HFFc6 (cell line): ENCODE results near the gene RTRAF. TPM values are rescaled to one million over a fixed set of nuclear protein-coding genes. Genes with fewer than 3 reads are reported as not detected.

Experiments used
- DNase-seq: peaks from one replicate; pipeline ENCODE4 v3.0.0-alpha.2; 2018
- H3K27ac Mint-ChIP-seq: 2 replicates; pipeline ENCODE4 v1.8.0; 2020; ENCODE audit warnings: mild to moderate bottlenecking, mixed read lengths
- H3K27me3 Mint-ChIP-seq: 2 replicates; pipeline ENCODE4 v1.8.0; 2021; ENCODE audit warnings: mild to moderate bottlenecking, moderate library complexity, mixed read lengths; ENCODE audit not compliant: insufficient read depth
- H3K36me3 Mint-ChIP-seq: 2 replicates; pipeline ENCODE4 v1.8.0; 2021; ENCODE audit warnings: low read depth, mixed read lengths
- H3K4me1 Mint-ChIP-seq: 2 replicates; pipeline ENCODE4 v1.8.0; 2020; ENCODE audit warnings: low read depth, mixed read lengths
- H3K4me3 Mint-ChIP-seq: 2 replicates; pipeline ENCODE4 v1.8.0; 2020; ENCODE audit warnings: mild to moderate bottlenecking, moderate library complexity, mixed read lengths
- H3K9me3 Mint-ChIP-seq: 2 replicates; pipeline ENCODE4 v1.8.0; 2020; ENCODE audit warnings: mild to moderate bottlenecking, mixed read lengths
- total RNA-seq, 6 experiments: library from RNA; stranded (reverse); fragmentation: NEBNext Ultra II Directional; extraction: Animal tissue kit (Norgen Biotek cat#: 25700); gene quantifications; 2 replicates in 1 of 6; 3 replicates in 5 of 6; pipeline ENCODE4 v1.2.3, GENCODE V29; 2021
- TF ChIP-seq, protein P1 (sequence below): fragments of 200-600 bp; sonication (generic); IDR thresholded peaks from 2 replicates; pipeline ENCODE4 v1.5.0; 2021; ENCODE audit warnings: antibody characterized with exemption, mild to moderate bottlenecking

Gene RTRAF
- total RNA-seq, 6 experiments from 2014 or later = 161 to 181 (median 179) TPM

DNA sequence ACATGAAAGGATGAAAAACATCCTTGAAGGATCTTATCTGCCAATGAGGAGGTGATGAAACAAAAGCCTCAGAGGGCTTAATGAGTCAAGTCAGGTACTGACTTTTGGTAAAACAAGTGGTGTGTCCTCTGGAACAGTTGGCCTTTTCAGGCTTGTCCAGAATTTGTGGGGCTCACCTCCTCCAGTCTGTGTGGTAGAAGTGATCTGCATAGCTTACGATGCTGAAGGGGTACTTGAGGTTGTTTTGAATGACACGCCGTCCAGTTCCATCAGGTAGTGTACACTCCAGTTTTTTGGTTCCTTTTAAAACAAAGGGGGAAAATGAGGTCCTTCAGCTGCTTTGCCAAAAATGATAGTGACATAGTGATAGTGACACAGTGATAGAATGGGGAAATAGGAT lies 17.0 kb downstream of the RTRAF start:
- Mint-ChIP-seq H3K4me3 (no peak overlapping the region), H3K4me1 (peaks cover 16% of the 10 kb centered on the region), H3K36me3 (peaks cover 56% of the 10 kb centered on the region), H3K27ac (peak overlapping the region; percentile 48), H3K27me3 (no peaks in the 10 kb centered on the region; the same call in 1 of the 2 replicates), H3K9me3 (no peaks in the 10 kb centered on the region)
- no peak for DNase-seq
- TF ChIP-seq, protein P1, sequence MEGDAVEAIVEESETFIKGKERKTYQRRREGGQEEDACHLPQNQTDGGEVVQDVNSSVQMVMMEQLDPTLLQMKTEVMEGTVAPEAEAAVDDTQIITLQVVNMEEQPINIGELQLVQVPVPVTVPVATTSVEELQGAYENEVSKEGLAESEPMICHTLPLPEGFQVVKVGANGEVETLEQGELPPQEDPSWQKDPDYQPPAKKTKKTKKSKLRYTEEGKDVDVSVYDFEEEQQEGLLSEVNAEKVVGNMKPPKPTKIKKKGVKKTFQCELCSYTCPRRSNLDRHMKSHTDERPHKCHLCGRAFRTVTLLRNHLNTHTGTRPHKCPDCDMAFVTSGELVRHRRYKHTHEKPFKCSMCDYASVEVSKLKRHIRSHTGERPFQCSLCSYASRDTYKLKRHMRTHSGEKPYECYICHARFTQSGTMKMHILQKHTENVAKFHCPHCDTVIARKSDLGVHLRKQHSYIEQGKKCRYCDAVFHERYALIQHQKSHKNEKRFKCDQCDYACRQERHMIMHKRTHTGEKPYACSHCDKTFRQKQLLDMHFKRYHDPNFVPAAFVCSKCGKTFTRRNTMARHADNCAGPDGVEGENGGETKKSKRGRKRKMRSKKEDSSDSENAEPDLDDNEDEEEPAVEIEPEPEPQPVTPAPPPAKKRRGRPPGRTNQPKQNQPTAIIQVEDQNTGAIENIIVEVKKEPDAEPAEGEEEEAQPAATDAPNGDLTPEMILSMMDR = no peak

- TF ChIP-seq, protein P1 = no peak
- Mint-ChIP-seq H3K9me3 (no peaks in the 10 kb centered on the region), H3K27me3 (no peaks in the 10 kb centered on the region; the same call in 1 of the 2 replicates), H3K27ac (no peak overlapping the region), H3K4me3 (no peak overlapping the region), H3K36me3 (peaks cover 61% of the 10 kb centered on the region), H3K4me1 (peaks cover 12% of the 10 kb centered on the region; the same call in 1 of the 2 replicates)
- DNase-seq = no peak
Measured at GRCh38 chr14:52007211-52007610, 17.9 kb downstream of the RTRAF start.

DNA sequence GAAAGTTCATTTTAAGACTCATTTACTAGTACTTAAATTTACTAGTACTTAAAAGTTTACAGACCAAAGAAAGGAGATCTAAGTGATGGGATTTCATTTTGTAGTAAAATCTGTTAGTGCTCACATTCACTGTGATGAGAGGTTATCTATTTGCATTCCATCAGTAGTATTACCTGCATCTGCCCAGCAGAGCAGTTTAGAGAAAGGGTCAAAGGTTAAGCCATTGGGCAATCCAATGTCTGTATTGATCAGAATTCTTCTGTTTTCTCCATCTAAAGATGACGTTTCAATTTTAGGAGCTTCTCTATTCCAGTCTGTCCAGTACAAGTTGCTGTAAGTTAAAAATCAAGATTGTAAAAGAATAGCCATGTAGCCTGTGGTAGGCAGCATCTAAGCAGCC lies 18.3 kb downstream of the RTRAF start:
- TF ChIP-seq, protein P1 = no peak
- Mint-ChIP-seq H3K27me3 (no peaks in the 10 kb centered on the region), H3K9me3 (no peaks in the 10 kb centered on the region), H3K27ac (no peak overlapping the region), H3K4me3 (no peak overlapping the region), H3K36me3 (peaks cover 60% of the 10 kb centered on the region), H3K4me1 (peaks cover 8% of the 10 kb centered on the region; the same call in 1 of the 2 replicates)
- no peak for DNase-seq

DNA sequence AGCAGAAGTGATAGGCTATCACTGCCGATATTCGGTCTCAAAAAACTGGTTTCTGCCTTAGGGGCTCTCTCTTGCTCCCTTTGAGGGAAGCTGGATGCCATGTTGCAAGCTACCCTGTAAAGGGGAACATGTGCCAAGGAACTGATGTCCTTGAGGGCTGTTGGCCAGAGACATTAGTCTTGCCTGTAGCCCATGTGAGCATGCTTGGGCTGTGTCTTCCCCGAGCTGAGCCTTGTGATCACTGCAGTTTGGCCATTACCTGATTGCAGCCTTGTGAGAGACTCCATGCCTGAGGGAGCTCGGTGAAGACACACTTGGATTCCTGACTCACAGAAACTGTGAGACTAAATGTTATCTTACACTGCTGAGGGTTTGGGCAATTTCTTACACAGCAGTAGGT lies 18.8 kb downstream of the RTRAF start:
- TF ChIP-seq, protein P1 = no peak
- Mint-ChIP-seq H3K9me3 (no peaks in the 10 kb centered on the region), H3K27ac (no peak overlapping the region), H3K4me1 (peaks cover 3% of the 10 kb centered on the region; the same call in 1 of the 2 replicates), H3K27me3 (no peaks in the 10 kb centered on the region), H3K4me3 (no peak overlapping the region), H3K36me3 (peaks cover 56% of the 10 kb centered on the region)
- DNase-seq = no peak

DNA sequence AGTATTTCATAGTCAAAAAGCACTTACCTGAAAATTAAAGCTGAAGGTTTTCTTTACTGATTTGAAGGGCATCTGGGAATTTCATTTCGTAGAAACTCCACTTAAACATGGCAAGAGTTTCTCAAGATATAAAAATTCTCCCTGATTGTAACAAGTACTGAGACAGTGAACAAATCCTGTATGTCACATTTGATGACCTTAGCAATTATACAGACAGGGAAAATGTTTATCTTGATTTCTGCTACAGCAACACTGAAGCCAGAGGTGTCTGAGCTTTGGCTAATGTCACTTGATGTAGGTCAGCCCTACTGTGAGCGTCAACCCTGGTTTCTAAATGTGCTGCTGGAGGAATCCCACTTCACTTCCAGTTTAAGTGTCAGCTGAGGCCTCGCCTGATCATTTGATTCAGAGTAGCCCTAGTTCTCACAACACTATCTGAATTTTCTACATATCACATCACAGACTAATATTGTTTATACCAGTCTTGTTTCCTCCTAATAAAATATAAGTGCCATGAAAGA lies 20.9 kb downstream of the RTRAF start:
- H3K36me3 Mint-ChIP-seq = peaks cover 66% of the 10 kb centered on the region
- TF ChIP-seq, protein P1 = no peak
- DNase-seq = no peak
- no peaks in the 10 kb centered on the region; the same call in 1 of the 2 replicates for H3K4me1 Mint-ChIP-seq
- H3K9me3 Mint-ChIP-seq = no peaks in the 10 kb centered on the region
- H3K27me3 Mint-ChIP-seq = no peaks in the 10 kb centered on the region; the same call in 1 of the 2 replicates
- no peak overlapping the region for H3K4me3 Mint-ChIP-seq
- H3K27ac Mint-ChIP-seq = peak overlapping the region; percentile 25; the same call in 1 of the 2 replicates
